ENCODE measurements around the gene POLR3F. TPM values are rescaled to one million over a fixed set of nuclear protein-coding genes. Genes with fewer than 3 reads are reported as not detected.

The POLR3F gene
- polyA plus RNA-seq, 1 of the 3 experiments (the other 2 are of a cell fraction), result 4.8 TPM

GRCh38 chr20:18428490-18429173, 38.6 kb upstream of the POLR3F start:
- H3K4me2 ChIP-seq, result no peak overlapping the region
- H3K36me3 ChIP-seq (replicated peaks in 1 of 2; ENCODE audit: control insufficient read depth in 1 of 2, insufficient read depth in 2 of 2, low read length in 1 of 2), result peaks cover 3 to 5% of the 10 kb centered on the region in 2 experiments
- H3K9me3 ChIP-seq, result no peaks in the 10 kb centered on the region
- no peak overlapping the region for H2AFZ ChIP-seq (ENCODE audit: low read depth)
- no peaks in the 10 kb centered on the region for H3K27me3 ChIP-seq (ENCODE audit: insufficient read depth)
- WGBS (ENCODE audit: low lambda C conversion rate), result 84% methylated on average over 3 of the region's 3 CpGs
- TF ChIP-seq YY1 (IDR thresholded peaks at IDR 0.05; ENCODE audit: low read depth) (no peak), SIN3A (IDR thresholded peaks at IDR 0.05; ENCODE audit: borderline replicate concordance, low read depth, low read length) (no peak), FOSL2 (IDR thresholded peaks at IDR 0.05; ENCODE audit: borderline replicate concordance, low read depth) (no peak), SMC3 (IDR thresholded peaks at IDR 0.05; ENCODE audit: low read depth, low read length) (no peak), USF1 (IDR thresholded peaks at IDR 0.05; ENCODE audit: borderline replicate concordance, low read depth) (no peak), NRF1 (IDR thresholded peaks at IDR 0.05; ENCODE audit: low read depth, low read length) (no peak), TEAD4 (IDR thresholded peaks at IDR 0.05; ENCODE audit: borderline replicate concordance, insufficient read depth) (no peak), EP300 (IDR thresholded peaks at IDR 0.05; ENCODE audit: borderline replicate concordance in 1 of 2, low read depth in 1 of 2, low read length in 1 of 2) (no peak), IRF3 (IDR thresholded peaks at IDR 0.05; ENCODE audit: low read depth, low read length) (no peak), MEF2A (IDR thresholded peaks at IDR 0.05; ENCODE audit: borderline replicate concordance, low read depth) (no peak), USF2 (IDR thresholded peaks at IDR 0.05; ENCODE audit: borderline replicate concordance, low read depth, low read length) (no peak), TAF1 (IDR thresholded peaks at IDR 0.05; ENCODE audit: borderline replicate concordance, low read depth, low read length) (no peak), POLR2AphosphoS5 (IDR thresholded peaks at IDR 0.05; ENCODE audit: low read depth, low read length) (no peak), FOXM1 (IDR thresholded peaks at IDR 0.05; ENCODE audit: low read depth) (no peak), ELF1 (IDR thresholded peaks at IDR 0.05) (no peak), PBX3 (IDR thresholded peaks at IDR 0.05) (no peak), TCF12 (IDR thresholded peaks at IDR 0.05) (no peak)
- H3K9me2 ChIP-seq, result no peaks in the 10 kb centered on the region
- no peaks in the 10 kb centered on the region for H3K79me2 ChIP-seq (ENCODE audit: insufficient read depth)
- H3K4me3 ChIP-seq (ENCODE audit: low read depth in 2 of 2, low read length in 1 of 2), result no peak overlapping the region
- no peaks in the 10 kb centered on the region for H3F3A ChIP-seq (replicated peaks; ENCODE audit: insufficient read depth)
- H3K27ac ChIP-seq (ENCODE audit: low read depth in 2 of 2, low read length in 1 of 2), result no peak overlapping the region
- H3K4me1 ChIP-seq (ENCODE audit: control insufficient read depth in 1 of 2, insufficient read depth in 2 of 2, low read depth in 1 of 2, low read length in 1 of 2), result peaks cover 0 to 4% of the 10 kb centered on the region in 2 experiments; a peak in 1 of 4 replicates
- H3K9ac ChIP-seq, result no peak overlapping the region
- no peak for DNase-seq
- ChIA-PET POLR2A (no interaction called here), CTCF (no interaction called here)
- no peaks in the 10 kb centered on the region for H4K20me1 ChIP-seq (ENCODE audit: insufficient read depth)
